HTR-8/SVneo (cell line): ENCODE data around the gene ATP2B3.

Experiments
- DNase-seq: peaks from one replicate; pipeline ENCODE4 v3.0.0; 2011; ENCODE audit warnings: low spot score, mixed read lengths; ENCODE audit not compliant: insufficient read length
- FAIRE-seq: peaks from 2 replicates; lab custom pipeline; 2011; peaks lifted over from hg19 to GRCh38; lab: Jason Lieb, UNC

The ATP2B3 gene

DNA sequence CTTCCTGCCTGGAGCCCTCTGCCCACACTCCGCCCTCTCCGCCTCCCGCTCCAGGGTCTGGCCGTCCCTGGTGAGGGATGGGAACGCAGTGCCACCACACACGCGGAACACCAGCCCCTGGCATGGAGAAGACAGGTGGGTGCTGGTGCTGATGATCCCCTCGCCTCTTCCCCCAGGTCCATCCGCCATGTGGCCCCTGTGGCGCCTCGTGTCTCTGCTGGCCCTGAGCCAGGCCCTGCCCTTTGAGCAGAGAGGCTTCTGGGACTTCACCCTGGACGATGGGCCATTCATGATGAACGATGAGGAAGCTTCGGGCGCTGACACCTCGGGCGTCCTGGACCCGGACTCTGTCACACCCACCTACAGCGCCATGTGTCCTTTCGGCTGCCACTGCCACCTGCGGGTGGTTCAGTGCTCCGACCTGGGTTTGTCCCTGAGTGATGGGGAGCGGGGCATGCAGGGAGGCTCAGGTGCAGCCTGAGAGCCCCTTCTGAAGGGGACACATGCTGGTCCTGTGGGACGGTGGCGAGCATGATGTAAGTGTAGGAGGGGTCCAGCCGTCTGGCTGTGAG is 12.9 kb upstream of the ATP2B3 start:
- no peak for FAIRE-seq
- DNase-seq: no peak

DNA sequence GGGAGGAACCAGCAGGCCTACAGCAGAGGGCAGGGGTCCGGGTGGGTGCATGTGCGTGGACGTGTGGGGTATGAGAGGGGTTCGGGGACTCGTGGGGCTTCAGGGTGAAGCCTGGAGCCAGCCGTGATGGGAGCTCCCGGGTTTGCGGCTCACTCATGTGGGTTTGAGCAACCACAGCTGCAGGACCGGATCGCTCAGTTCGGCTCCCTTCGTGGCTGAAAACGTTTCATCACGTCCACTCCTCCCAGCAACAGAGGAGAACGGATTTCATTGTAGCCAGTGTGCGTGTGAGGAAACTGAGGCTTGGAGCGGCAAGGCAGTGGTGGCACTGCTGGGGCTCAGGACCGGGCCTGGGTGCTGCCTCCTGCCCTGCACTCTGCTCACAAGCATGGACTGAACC is 12.1 kb upstream of the ATP2B3 start:
- no peak for FAIRE-seq

DNA sequence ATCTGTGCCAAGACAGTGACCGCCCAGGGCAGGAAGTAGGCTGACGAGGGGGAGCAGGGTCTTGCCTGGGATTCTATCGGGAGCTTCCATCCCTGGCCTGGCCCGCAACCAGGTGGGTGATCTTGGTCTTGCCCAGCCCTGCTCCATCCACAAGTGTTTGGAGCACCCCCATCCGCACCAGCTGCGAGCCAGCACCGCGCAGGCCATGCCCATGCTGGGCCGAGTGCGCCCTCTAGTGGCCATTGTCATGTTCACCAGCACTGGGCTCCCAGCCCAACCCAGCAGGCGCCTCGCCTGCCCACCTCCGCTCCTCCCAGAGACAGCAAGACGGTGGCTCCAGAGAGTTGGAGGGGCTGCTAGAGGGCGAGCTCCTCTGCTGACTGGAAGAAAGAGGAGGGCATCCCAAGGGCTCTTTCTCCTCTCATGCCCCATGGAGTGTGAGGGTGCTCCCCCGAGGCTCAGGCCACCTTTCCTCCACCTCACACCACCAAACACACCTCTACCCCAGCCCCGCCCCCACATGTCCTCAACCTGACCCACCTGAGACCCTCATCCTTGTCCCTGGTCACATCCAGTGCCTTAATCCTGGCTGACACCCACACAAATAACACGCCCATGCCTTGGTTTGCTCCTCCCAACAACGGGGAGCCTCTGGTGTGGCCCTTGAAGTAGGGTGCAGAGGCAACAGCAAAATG is 9.8 kb upstream of the ATP2B3 start:
- FAIRE-seq (no peak), DNase-seq (peak; percentile 62)

More for the DNA sequence above, 12.1 kb upstream of the ATP2B3 start:
- DNase-seq: no peak

DNA sequence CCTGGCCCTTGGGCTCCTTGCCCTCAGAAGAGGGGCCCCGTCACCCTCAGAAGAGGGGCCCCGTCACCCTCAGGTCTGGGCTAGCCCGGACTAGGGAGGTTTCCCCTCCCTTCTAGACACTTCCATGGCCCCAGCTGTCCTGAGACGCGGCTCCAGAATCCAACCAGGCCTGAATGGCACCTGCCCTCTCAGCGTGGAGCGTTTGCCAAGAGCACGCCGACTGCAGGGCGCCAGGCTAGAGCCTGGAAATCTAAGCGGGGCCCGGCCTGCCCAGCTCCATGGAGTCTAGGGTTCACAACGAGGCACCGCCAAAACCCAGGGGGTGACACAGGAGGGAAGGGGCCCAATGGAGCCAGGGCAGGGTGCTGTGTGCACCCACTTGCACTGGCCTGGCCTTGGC is 7.8 kb upstream of the ATP2B3 start:
- FAIRE-seq (no peak), DNase-seq (no peak)

DNA sequence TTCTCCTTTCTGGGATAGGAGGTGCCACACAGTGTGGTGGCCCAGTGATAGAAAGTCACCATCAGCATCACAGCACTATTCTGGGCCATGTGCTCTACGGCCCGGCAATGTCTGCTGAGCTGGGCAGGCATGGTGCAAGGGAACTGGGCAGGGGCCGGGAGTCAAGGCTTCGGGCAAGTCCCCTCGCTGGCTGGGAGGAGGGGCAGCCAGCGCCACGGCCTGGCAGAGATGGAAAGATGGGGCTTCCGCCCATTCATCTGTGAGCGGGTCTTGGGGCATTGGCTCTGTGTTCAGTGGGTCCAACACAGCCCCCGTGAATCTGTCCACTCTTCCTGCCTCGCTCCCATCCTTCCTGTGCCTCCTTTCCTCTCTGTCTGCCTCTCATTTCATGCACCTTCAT is 7.1 kb upstream of the ATP2B3 start:
- no peak for DNase-seq
- FAIRE-seq: no peak

DNA sequence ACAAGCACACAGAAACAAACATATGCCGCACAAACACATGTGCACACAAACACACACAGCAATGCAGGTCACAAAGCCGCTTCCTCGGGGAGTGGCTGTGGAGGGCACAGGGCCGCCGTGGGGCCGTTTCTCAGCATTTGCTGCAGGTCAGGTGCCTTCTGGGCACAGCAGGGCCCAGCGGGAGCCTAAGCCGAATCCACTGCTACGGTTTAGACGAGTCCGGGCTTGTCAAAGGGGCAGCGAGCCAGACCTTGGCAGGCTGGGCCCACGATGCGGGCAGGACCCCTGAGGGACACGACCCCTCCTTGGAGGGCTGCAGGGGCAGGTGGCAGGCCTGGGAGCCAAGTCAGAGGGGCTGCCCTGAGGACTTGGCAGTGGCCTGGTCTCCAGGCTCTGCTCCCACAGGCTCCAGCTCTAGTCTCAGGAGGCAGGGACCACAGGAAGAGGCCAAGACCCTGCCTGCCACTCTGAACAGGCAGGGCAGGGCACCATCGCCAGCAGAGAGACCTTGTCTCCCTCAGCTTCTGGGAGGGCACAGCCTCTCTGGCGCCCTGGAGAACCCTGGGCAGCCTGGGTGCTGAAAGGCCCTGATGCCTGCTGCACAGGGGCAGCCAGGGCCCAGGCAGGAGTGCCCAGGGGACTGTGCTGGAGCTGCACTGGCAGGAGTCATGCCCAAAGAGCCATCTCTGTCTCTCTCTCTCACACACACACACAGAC is 5.5 kb upstream of the ATP2B3 start:
- DNase-seq (no peak), FAIRE-seq (no peak)

DNA sequence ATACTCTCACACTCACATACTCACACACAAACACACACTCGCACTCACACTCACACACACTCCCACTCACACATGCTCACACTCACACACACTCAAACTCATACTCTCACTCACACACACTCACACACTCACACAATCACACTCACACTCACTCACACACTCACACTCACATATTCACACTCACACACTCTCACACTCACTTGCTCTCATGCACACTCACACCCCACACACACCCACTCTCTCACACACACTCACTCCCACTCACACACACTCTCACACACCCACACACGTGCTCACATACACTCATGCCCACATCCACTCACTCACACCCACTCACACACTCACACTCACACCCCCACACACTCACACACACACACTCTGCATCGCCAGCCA is 4.9 kb upstream of the ATP2B3 start:
- FAIRE-seq (peak; percentile 62), DNase-seq (no peak)

DNA sequence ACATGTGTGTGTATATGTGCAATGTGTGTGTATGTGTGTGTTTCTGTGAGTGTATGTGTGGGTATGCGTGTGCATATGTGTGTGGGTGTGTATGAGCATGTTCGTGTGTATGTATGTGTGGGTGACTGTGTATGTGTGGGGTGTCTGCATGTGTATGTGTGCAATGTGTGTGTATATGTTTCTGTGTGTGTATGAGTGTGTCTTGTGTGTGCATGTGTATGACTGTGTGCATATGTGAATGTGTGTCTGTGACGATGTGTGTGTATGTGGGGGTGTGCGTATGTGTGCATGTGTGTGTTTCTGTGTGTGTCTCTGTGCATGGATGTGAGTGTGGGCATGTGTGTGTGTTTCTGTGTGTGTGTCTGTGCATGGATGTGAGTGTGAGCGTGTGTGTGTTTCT is 4.2 kb upstream of the ATP2B3 start:
- FAIRE-seq: peak; percentile 87

DNA sequence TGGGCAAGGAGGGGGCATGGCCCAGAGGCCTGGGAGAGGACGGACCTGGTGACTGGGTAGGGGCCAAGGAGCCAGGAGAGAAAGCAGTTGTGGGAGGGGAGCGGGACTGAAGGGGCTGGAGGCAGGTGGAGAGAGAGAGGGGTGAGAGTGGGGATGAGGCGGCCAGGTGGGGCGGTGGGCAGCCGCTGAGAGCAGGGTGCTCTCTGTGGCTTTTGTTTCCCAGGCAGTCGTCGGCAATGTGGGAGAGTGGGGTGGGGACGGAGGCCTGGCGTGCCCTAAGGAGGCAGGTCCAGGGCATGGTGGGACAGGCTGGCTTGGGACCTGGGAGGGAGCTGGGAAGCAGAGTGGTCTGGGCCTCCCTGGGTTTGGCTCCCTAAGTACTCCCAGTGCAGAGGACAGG is 3.2 kb upstream of the ATP2B3 start:
- FAIRE-seq (no peak), DNase-seq (no peak)

More for the DNA sequence above, 4.2 kb upstream of the ATP2B3 start:
- DNase-seq: no peak

DNA sequence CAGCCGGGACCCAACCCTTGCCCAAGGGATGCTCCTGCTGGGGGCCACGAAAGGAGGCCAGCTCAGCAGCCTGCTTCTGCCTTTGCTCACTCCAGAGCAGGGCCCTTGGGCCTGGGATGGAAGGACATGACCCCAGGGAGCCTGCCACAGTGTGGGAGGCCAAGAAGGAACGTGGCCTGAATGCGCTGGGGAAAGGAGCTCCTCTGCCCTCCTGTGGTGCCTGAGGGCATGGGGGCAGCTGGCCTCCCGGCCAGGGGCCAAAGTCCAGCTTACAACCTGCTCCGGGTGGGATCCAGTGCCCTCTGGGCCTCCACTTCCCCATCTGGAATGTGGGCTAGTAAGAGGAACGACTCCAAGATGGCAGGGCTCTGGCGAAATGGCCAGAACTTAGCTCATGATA is 2.0 kb upstream of the ATP2B3 start:
- FAIRE-seq (no peak), DNase-seq (no peak)

DNA sequence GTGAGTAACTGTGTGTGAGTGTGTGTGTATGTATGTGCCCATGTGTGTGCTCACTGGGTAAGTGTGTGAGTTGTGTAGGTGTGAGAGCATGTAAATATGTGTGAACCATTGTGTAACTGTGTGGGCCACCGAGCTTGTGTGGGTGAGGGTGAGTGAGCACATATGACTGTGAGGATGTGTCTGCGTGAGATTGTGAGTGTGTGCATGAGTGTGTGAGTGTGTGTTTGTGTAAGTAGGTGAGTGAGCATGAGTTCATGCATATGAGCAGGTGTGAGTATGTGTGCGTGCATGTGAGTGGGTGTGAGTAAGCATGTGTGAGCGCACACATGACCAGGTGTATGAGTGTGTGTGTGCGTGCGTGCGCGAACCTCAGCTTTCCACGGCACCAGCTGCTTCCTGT is 1.4 kb upstream of the ATP2B3 start:
- no peak for DNase-seq
- FAIRE-seq: no peak

DNA sequence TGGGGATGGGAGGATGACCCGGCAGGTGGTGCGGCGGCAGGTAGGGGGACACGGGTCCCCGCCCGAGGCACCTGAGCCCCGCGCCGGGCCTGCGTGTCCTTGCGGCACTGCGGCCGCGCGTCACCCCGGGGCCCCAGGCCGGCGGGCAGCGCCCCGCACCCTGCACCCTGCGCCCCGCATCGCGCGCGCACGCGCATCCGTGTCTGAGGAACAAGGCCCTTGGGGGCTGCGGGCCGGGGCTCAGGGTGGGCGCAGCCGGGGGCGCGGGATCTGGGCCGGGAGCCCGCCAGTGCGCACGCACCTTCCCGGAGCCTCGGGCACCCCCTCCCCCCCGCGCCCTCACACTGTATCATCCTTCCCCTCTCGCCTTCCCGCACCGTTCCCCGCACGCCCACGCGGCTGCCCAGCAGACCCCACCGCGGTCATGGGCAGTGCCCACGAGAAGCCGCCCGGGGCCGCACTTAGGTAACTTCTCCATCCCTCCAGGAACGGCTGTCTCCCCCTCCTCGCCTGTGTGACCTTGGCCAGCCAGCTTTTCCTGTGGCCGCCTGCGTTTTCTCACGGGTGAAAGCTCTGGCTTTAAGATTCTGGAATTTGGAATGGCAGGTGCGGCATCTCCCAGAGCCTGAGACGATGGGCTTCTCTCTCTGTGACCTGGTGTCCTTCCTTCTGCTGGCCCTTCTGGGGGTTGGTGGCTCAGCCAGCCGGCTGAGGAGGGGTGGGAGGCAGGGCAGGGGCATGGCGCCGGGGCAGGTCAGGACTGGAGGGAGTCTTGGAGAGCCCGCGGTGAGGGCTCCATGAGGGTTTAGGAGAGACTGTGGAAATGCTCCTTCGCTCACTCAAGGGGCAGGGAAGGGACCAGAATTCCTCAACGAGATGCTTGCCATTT is 748 bp downstream of the ATP2B3 start:
- no peak for DNase-seq
- FAIRE-seq: no peak

DNA sequence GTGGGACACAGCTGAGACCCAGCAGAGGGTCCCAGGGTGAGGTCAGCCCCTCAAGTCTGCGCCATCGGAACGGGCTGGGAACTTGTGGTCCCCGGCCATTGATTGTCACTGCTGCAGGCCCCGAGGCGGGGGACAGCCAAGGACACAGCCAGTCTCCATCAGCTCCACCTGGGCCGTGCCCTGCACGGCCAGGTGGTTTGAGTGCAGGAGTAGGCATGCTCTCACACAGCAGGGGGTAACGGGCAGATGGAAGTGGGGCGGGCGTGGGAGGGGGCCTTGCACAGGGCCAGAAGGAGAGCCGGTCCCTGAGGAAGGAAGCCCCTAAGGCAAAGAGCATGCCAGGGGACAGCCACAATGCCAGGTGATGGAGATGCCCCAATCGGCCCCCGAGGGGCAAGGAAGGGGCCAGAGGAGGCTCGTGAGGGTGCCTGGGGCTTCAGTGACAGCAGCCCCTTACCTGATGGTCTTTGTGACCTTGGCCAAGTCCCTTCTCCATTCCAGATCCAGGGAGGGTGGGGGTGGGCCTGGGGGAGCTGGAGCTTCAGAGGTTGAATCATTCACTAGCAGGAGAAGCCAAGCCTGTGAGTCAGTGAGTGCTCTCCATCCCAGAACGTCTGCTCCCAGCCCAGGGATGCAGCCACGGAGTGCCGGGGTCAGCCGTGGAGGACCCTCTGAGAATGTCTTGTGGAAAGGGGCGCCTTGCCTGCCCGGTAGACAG is 2.3 kb downstream of the ATP2B3 start:
- peak; percentile 19 for DNase-seq
- FAIRE-seq: no peak

DNA sequence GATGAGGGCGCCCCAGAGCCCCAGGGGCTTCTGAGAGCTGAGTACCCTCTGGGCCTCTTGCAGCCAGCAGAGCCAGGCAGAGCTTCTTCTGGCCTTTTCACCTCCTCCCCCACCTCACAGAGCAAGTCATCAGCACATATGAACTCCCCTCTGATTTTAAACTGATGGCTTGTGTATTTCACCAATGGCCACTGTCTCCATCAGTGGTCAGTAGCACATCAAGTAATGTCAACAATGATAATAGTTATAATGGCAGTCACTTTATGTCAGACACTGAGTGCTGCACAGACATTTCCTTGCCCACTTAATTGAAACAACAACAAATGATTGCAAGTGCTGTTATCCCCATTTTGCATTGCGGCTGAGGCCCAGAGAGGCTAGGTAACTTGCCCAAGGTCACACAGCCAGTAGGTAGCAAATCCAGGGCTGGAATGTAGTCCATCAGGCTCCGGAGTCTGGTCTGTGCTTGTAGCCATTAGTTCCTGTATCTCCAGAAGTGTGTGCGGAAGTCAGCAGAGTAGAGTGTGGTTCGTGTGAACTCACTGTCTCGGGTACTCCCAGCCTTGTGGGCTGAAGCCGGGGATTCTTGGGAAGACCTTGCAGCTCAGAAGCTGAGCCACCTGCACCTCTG is 3.0 kb downstream of the ATP2B3 start:
- DNase-seq: no peak
- no peak for FAIRE-seq

DNA sequence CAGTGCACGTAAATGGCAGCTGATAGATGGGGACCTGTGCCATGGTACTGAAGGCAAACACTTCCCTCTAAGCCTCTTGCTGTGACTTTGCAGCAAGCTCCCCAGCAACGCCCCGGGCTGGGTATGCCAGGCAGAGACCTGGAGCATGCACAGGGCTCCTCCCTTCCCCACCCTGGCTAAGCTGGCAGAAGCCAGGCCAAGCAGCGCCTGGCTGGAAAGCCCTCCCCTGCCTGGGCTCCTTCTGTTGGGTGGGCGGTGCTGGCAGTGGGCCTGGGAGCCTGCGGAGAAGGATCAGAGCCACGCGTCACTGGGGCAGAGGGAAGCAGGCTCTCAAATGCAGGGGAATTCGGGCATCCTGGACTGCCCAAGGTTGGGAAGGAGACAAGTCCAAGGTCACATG is 3.6 kb downstream of the ATP2B3 start:
- no peak for DNase-seq
- no peak for FAIRE-seq

DNA sequence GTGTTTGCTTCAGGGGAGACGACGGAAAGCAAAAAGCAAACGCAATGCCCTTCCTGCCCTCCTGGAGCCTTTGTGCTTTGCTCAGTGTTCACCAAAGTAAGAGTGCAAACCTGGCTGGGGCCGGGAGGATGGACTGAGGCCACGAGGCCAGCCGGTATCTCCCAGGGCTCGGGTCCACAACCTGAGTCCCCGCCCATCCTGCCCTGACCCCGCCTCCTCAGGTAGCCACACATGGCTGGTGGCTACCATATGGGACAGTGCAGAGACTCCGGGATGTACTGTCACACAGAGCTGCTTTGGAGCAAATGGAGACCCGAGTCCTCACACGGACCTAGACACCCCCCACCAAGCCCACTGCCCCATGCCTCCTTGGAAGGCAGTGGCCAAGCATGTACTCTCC is 4.8 kb downstream of the ATP2B3 start:
- FAIRE-seq (no peak), DNase-seq (no peak)

DNA sequence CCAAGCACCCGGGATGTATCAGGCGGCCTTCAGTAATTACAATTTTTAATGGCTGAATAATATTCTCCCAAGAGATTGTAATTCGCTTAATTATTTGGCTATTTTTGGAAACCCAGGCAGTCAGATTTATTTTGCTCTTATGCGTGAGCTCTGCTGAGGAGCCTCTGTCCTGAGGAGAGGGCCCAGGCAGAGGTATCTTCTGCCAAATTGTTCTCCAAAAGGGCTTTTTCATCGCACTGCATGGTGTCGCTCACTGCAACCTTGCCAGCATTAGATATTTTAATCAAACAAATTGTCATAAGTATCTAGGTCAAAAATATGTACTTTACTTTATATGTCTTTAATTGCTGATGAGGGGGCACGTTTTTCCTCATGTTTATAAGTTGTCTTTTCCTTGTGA is 5.8 kb downstream of the ATP2B3 start:
- FAIRE-seq: no peak
- no peak for DNase-seq

DNA sequence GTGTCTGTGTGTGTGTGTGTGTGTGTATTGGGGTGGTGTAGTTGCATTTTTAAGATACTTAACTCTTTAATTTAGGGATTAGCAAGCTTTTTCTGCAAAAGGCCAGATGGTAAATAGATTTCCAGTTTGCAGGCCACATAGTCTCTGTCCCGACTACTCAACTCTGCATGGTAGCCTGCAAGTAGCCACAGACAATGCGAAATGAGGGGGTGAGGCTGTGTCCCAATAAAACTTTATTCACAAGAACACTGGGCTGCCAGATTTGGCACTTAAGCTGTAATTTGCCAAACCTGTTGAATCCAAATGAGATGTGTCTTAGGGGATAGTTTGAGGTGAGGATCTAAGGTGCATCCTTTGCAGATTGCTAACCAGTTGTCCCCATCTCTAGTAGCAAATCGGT is 6.8 kb downstream of the ATP2B3 start:
- no peak for DNase-seq
- FAIRE-seq: no peak

DNA sequence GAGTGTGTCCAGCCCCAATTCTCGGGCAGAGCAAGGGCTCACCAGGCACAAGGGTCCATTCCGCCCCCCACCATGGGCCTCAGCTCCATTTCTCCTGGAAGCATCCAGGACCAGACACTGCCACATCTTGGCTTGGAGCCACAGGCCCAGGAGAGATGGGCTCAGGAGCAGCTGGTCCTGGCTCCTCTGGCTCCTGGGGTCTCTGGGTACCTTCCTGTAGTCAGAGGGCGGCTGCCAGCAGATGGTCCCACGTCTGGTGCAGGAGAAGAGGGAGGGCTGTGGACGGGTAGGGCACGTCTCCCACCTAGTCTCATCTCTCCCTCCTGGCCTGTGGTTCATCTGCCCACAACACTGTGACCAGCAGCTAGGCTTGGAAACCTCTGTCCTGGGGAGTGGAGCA is 8.0 kb downstream of the ATP2B3 start:
- no peak for FAIRE-seq

DNA sequence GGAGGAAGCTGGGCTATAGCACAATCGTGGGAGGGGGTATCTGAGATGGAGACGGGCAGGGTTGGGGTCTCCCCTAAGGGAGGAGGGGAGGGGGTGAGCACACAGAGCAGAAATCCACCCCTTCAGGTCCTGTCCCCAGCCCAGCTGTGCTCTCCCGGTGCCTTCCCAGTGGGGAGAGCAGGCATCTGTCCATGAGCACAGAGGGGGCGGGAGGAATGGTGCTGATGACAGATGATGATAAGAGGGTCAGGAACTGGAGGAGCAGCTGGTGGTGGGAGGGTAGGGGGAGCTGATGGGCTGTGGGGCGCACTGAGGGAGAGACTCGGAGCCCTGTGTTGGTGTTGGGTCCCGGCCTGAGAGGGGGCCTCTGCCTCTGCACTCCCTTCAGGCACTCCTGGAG is 8.6 kb downstream of the ATP2B3 start:
- no peak for DNase-seq
- no peak for FAIRE-seq

More for the DNA sequence above, 8.0 kb downstream of the ATP2B3 start:
- no peak for DNase-seq
